Measurements from ENCODE around the gene CT45A2.
"Not testable (repeated sequence)": the region's sequence is repeated elsewhere in the genome, so short reads cannot be mapped to it uniquely, and the experiment has no call there.

The CT45A2 gene, protein sequence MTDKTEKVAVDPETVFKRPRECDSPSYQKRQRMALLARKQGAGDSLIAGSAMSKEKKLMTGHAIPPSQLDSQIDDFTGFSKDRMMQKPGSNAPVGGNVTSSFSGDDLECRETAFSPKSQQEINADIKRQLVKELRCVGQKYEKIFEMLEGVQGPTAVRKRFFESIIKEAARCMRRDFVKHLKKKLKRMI

DNA sequence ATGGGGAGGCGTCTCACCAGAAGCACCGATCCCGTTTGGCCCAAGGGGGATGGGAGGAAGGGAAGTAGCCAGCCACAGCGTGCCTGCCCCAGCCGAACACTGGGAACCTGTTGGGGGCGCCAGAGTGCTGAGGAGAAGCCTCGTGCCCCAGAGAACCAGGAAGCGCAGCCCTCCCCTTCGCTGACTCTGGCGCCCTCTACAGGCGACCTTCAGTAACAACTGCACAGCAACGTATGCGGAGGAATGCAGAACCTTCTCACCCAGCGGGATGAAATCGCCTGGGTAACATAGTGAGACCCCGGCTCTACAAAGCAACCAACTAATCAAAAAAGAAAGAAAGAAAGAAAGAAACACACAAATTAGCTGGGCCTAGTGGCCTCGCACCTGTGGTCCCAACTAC is at the start of gene CT45A2:
CT45A2 (minus strand) TSS at position 101 of the 400 bp plus-strand sequence. CDS start 3,747 bp downstream, outside the sequence.
- DNase-seq, result not testable (repeated sequence)

DNA sequence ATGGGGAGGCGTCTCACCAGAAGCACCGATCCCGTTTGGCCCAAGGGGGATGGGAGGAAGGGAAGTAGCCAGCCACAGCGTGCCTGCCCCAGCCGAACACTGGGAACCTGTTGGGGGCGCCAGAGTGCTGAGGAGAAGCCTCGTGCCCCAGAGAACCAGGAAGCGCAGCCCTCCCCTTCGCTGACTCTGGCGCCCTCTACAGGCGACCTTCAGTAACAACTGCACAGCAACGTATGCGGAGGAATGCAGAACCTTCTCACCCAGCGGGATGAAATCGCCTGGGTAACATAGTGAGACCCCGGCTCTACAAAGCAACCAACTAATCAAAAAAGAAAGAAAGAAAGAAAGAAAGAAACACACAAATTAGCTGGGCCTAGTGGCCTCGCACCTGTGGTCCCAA is 34.6 kb upstream of the CT45A2 start, which contains the start of gene CT45A8:
CT45A8 (minus strand) TSS at position 101 of the 400 bp plus-strand sequence. CDS start 3,755 bp downstream, outside the sequence.
- not testable (repeated sequence) for DNase-seq

DNA sequence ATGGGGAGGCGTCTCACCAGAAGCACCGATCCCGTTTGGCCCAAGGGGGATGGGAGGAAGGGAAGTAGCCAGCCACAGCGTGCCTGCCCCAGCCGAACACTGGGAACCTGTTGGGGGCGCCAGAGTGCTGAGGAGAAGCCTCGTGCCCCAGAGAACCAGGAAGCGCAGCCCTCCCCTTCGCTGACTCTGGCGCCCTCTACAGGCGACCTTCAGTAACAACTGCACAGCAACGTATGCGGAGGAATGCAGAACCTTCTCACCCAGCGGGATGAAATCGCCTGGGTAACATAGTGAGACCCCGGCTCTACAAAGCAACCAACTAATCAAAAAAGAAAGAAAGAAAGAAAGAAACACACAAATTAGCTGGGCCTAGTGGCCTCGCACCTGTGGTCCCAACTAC is 17.4 kb upstream of the CT45A2 start, which contains the start of gene CT45A7:
CT45A7 (minus strand) TSS at position 101 of the 400 bp plus-strand sequence. CDS start 3,747 bp downstream, outside the sequence.
- DNase-seq, result not testable (repeated sequence)

DNA sequence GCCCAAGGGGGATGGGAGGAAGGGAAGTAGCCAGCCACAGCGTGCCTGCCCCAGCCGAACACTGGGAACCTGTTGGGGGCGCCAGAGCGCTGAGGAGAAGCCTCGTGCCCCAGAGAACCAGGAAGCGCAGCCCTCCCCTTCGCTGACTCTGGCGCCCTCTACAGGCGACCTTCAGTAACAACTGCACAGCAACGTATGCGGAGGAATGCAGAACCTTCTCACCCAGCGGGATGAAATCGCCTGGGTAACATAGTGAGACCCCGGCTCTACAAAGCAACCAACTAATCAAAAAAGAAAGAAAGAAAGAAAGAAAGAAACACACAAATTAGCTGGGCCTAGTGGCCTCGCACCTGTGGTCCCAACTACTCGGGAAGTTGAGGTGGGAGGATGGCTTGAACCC is 17.1 kb downstream of the CT45A2 start, which contains the start of gene CT45A6:
CT45A6 (minus strand) TSS at position 101 of the 400 bp plus-strand sequence. CDS start 3,794 bp downstream, outside the sequence.
- DNase-seq, result not testable (repeated sequence)

DNA sequence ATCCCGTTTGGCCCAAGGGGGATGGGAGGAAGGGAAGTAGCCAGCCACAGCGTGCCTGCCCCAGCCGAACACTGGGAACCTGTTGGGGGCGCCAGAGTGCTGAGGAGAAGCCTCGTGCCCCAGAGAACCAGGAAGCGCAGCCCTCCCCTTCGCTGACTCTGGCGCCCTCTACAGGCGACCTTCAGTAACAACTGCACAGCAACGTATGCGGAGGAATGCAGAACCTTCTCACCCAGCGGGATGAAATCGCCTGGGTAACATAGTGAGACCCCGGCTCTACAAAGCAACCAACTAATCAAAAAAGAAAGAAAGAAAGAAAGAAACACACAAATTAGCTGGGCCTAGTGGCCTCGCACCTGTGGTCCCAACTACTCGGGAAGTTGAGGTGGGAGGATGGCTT is 34.4 kb downstream of the CT45A2 start, which contains the start of gene CT45A5:
CT45A5 (minus strand) TSS at position 101 of the 400 bp plus-strand sequence. CDS start 3,774 bp downstream, outside the sequence.
- DNase-seq, result not testable (repeated sequence)

DNA sequence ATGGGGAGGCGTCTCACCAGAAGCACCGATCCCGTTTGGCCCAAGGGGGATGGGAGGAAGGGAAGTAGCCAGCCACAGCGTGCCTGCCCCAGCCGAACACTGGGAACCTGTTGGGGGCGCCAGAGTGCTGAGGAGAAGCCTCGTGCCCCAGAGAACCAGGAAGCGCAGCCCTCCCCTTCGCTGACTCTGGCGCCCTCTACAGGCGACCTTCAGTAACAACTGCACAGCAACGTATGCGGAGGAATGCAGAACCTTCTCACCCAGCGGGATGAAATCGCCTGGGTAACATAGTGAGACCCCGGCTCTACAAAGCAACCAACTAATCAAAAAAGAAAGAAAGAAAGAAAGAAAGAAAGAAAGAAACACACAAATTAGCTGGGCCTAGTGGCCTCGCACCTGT is 51.7 kb downstream of the CT45A2 start, which contains the start of gene CT45A3:
CT45A3 (minus strand) TSS at position 101 of the 400 bp plus-strand sequence. CDS start 3,747 bp downstream, outside the sequence.
- DNase-seq, result not testable (repeated sequence)

Data from CD4-positive, alpha-beta T cell treated with Interleukin-15 for 1 hour (primary cell).